ENCODE measurements around the gene SHISA4. TPM values are rescaled to one million over a fixed set of nuclear protein-coding genes. Genes with fewer than 3 reads are reported as not detected.

Gene SHISA4
- polyA plus RNA-seq, 3 donors: 13.8 to 15.5 (median 14.8) TPM

DNA sequence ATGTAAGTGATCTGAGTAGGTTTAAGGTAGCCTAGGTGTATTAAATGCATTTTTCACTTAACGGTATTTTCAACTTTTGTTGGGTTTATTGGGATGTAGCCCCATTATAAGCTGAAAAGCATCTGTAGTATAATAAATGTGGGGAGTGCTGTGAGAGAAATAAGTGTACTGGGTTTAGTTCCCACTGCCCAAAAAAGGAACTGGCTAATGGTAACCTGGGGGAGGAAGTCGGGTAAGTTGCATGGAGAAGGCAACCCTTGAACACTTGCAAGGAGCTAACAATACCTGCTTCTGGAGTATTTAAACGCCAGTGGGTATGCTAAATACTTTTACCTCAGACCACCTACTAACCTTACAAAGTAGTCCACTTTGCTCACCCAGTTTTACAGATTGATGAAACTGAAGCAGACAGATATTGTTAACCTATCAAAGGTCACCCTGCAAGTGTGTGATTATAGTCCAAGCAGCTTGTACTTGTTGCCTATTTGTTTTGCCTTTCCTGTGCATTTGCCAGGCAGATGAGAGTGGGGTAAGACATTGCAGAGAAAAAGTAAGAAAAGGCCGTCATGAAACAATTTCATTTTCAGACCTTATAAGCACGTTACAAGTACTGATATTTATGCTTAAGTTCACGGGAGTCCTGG, 7.6 kb upstream of the SHISA4 start:
- no peak for DNase-seq (ENCODE audit: low read depth in 3 of 3, low spot score in 2 of 3)

- no peak for DNase-seq (ENCODE audit: low read depth in 3 of 3, low spot score in 2 of 3)
Observed at GRCh38 chr1:201881617-201882016, 7.1 kb upstream of the SHISA4 start.

GRCh38 chr1:201882665-201883132, 6.0 kb upstream of the SHISA4 start:
- DNase-seq (ENCODE audit: low read depth in 3 of 3, low spot score in 2 of 3): no peak

GRCh38 chr1:201883266-201883665, 5.4 kb upstream of the SHISA4 start:
- DNase-seq (ENCODE audit: low read depth in 3 of 3, low spot score in 2 of 3): no peak

DNA sequence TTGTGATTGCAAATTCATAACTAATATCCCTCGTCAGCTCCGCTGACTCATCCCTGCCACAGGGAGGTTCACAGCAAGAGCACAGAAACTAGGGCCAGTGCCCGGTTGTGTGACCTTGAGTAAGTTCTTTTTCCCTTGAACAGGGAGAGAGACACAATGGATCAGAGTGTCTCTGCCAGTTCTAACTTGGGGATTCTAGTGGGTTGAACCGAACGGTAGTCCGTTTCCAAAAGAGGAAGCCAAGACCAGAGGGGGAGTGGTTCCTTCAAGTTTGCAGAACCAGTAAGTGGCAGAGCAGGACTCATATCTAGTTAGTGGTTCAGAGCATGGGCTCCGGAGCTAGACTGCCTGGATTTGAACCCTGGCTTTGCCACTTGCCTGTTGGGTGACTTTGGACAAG, 4.9 kb upstream of the SHISA4 start:
- DNase-seq (ENCODE audit: low read depth in 3 of 3, low spot score in 2 of 3): no peak

- DNase-seq (ENCODE audit: low read depth in 3 of 3, low spot score in 2 of 3): no peak
Observed at GRCh38 chr1:201884425-201884824, 4.3 kb upstream of the SHISA4 start.

DNA sequence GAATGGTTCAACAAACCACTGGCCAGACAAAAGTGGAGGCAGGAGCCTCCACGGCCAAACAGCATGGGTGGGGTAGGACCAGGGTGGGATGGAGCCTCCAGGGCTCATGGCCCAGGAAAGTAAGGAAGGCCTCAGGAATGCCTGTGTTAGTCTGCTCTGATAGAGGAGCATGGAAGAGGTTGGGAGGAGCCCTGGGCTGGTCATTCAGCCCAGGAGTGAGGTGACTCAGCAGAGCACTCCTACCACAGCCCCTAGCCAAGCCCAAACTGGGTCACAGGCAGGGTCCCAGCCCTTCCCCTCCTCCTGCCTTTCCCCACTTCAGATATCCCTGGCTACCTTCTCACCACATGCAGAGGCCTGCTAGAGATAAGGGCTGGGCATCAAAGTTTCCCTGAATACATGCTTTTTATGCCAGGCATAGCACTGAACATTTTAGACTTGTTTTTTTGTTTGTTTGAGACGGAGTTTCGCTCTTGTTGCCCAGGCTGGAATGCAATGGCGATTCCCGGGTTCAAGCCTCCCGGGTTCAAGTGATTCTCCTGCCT, 3.1 kb upstream of the SHISA4 start:
- no peak for DNase-seq (ENCODE audit: low read depth in 3 of 3, low spot score in 2 of 3)

DNA sequence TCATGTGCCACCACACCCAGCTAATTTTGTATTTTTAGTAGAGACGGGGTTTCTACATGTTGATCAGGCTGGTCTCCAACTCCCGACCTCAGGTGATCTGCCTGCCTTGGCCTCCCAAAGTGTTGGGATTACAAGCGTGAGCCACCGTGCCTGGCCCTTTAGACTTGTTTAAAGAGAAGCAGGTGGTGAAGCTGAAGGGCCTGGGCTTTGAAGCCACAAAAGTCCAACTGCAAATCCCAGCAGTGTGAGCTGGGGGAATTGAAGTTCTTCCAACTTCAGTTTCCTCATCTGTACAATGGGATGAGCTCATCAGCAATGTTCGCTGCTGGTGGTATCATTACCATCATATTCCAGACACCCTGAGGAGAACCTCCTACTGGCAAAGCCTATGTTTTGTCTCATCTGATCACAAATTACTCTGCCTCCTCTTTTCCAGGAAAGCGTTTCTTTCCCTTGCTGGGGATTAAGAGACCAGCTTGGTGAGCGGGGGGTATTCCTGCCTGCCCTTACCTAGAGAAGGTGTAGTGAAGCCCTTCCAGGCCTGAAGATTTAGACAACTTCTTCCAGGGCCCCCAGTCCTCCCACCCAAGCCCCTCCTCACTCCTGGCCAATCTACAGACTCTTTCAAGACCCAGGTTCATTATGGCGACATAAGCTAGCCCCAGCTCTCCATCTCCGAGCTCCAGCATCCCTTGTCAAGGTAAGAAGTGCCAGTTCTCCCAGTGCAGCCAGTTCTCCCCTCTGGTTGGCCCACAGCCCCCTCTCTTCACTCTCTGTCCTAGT, 2.4 kb upstream of the SHISA4 start:
- DNase-seq (ENCODE audit: low read depth in 3 of 3, low spot score in 2 of 3): no peak

- DNase-seq (ENCODE audit: low read depth in 3 of 3, low spot score in 2 of 3): no peak
Observed at GRCh38 chr1:201887116-201887866, 1.4 kb upstream of the SHISA4 start.

- no peak for DNase-seq (ENCODE audit: low read depth in 3 of 3, low spot score in 2 of 3)
Observed at GRCh38 chr1:201889090-201889968, 631 bp downstream of the SHISA4 start.

DNA sequence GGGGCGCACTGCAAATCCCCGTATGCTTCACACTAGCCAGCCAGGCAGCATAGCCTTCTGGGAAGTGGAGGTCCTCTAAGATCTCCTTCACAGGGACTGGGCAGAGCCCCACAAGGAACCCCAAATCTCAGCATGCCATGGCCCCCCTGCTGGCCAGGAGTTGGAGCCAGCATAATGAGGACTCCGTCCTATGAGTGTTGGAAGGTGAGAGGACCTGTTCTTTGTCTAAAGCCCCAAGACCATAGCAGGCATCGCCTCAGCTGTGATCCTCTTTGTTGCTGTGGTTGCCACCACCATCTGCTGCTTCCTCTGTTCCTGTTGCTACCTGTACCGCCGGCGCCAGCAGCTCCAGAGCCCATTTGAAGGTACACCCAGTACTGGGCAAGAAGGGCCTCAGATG, 1.5 kb downstream of the SHISA4 start:
- DNase-seq (ENCODE audit: low read depth in 3 of 3, low spot score in 2 of 3): no peak

DNA sequence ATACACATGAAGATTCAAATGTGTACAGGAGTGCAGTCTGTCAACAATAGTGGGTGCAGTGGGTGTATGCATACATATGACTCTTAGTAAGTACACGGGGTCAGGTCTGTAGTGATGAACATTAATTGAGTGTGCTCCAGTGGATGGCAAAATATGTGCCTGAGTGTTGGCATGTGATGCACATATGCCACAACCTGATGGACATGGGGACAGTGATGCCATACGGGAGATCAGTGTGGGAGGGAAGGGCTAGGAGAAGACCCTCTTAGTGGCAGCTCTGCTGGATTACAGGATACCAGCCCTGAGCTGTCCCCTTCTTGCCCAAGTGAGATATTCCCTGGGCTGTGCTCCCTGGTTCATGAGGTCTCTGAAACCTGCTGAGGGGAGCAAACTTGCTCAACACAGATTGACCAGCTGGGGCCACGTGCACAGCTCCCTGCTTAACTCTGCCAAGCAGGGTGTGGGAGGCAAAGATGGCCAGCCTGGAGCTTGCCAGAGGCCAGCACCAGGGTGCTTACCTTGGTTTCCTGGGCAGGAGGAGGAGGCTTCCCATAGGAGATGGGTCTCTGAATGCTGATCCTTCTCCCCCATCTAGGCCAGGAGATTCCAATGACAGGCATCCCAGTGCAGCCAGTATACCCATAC, 2.2 kb downstream of the SHISA4 start:
- no peak for DNase-seq (ENCODE audit: low read depth in 3 of 3, low spot score in 2 of 3)

- DNase-seq (ENCODE audit: low read depth in 3 of 3, low spot score in 2 of 3): no peak
Observed at GRCh38 chr1:201891451-201892045, 2.9 kb downstream of the SHISA4 start.

DNA sequence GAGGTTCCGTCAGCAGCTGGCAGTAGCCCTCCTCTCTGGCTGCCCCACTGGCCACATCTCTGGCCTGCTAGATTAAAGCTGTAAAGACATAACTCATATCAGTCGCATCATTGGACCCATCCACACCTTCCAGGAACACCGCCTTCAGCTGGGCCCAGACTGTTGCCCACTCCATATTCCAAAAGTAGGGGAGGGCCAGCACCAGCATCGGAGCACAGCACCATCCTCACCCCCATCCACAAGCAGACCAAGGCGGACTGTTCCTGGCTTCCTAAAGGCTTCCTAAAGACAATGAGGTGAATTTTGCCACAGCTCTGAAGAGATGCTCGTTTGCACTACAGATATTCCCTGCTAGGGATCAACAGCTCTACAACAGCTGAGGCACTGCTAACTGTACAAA, 3.5 kb downstream of the SHISA4 start:
- no peak for DNase-seq (ENCODE audit: low read depth in 3 of 3, low spot score in 2 of 3)

DNA sequence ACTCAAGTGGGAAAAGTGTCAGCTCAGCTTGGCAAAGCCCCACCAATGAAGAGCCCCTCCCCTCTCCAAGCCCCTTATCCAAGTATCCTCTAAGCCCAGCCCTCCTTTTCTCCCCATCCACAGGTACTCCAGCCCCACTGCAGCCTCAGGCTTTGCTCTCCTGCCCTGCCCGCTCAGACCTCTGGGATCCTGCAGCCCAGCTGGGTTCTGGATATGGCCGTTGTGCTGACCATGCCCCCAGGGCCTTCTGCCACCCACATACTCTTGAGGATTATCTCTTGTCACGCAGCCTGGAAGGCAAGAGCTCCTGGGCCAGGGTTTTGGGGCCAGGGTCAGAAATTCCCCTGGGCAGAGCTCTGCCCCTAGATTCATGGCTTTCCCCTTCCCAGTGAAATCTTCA, 4.7 kb downstream of the SHISA4 start:
- no peak for DNase-seq (ENCODE audit: low read depth in 3 of 3, low spot score in 2 of 3)

- DNase-seq (ENCODE audit: low read depth in 3 of 3, low spot score in 2 of 3): no peak
Observed at GRCh38 chr1:201894343-201895119, 5.8 kb downstream of the SHISA4 start.

DNA sequence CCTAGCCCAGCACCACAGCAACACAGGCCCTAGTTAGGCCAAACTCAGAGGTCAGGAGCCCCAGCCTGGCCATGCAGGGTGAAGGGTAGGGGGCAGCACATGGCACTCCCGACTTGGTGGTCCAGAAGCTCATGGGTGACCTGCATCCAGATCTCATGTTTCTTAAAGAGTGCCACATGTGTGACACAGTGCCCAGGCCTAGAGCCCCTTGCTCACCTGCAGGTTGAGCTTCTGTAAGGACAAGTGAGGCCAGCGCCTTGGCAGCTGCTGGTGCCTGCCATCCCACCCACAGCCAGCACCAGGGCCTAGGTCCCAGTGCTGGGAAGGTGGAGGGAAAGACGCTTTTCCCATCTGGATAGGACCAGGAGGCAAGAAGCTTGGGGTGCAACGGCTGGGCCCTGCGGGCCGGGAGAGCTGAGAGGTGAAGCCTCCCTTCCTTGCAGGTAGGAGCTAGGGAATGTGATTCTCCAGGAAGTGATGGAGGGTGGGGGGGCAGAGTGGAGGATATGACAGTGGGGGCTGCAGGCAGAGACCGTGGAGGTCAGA, 6.5 kb downstream of the SHISA4 start:
- DNase-seq (ENCODE audit: low read depth in 3 of 3, low spot score in 2 of 3): no peak
